HS-27A (cell line): Measurements from ENCODE around the gene ME3.
A peak's percentile ranks its signal among the peaks of the same experiment; 100 is the strongest.
"Not testable (repeated sequence)": the region's sequence is repeated elsewhere in the genome, so short reads cannot be mapped to it uniquely, and the experiment has no call there.

Source experiments
- DNase-seq: peaks from one replicate; pipeline ENCODE4 v3.0.0-alpha.2; 2012; ENCODE audit warnings: low read depth, missing footprints

ME3 gene

GRCh38 chr11:86433361-86434095 lies 238.9 kb downstream of the ME3 start:
- not testable (repeated sequence) for DNase-seq

DNA sequence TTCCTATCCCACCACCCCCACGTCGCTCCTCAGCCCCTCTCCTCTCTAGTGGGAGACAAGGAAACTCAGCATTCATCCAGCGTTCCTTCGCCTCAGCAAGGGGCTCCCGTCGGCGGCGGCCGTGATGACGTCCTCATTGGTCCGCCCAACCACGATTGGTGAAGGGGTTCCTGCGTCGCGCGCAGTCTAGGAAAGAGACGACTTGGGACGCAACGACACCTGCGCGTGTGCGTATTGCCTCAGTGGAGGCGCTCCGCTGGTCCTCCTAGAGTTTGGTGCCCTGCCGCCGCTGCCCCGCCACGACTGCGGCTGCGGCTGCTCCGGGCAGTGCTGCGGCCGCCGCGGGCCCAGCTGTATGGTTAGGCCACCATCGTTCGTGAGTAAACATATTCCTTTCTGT lies 241.2 kb downstream of the ME3 start:
- DNase-seq: no peak

DNA sequence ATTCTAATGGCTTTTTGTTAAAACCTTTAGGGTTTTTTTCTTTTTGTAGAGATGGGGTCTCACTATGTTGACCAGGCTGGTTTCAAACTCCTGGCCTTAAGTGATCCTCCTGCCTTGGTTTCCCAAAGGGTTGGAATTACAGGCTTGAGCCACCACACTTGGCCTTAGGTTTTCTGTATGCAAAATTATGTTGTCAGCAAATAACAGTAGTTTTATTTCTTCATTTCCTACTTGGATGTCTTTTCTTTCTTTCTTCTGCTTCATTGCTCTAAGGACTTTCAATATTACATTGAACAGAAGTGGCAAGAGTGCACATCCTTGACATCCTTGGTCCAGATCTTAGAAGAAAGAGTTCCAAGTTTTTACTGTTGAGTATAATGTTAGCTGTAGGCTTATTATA lies 245.0 kb downstream of the ME3 start:
- DNase-seq: no peak

DNA sequence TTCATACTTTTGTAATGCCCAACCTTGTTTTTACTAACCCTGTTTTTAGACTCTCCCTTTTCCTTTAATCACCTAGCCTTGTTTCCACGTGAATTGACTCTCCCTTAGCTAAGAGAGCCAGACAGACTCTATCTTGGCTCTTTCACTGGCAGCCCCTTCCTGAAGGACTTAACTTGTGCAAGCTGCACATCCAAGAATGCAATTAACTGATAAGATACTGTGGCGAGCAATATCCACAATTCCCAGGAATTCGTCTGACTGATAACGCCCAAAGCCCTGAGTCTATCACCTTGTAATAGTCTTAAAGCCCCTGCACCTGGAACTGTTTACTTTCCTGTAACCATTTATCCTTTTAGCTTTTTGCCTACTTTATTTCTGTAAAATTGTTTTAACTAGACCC lies 248.9 kb downstream of the ME3 start:
- DNase-seq: not testable (repeated sequence)

DNA sequence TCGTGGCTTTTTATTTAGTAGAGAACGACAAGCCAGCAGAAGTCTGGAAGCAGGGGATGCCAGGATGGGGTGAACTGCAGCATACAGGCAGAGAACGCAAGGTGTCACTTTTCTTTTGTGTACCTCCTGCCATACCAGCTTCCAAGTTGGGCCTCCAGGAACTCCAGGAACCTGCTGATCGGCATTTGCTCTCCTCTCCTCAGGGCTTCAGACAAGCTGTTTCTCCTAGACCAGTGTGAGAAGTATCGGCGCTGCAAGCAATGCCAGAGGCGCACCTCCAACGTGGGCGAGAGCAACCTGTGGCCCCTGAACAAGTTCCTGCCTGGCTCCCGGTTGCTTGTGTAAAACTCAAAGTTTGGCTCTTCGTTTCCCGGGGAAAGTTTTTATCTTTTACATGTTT lies 250.0 kb downstream of the ME3 start:
- no peak for DNase-seq

DNA sequence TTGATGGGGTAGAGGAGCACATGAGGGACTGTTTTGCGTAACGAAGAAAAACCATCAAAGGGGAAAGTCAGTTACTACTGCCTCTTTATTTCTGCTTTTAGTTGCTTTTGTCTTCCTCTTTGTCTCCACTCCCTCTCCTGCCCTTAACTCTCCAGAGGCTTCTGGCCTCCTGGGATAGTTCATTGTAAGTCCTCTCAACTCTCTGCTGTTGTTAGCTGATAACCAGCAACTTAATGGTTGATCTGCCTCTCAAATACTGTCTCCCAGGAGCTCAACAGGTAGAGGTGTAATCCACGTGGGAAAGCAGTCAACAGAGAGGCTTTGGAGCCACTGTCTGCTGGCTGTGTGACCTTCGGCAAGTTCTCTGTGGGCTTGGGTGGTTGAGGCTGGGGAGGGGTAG lies 250.5 kb downstream of the ME3 start:
- DNase-seq: no peak

DNA sequence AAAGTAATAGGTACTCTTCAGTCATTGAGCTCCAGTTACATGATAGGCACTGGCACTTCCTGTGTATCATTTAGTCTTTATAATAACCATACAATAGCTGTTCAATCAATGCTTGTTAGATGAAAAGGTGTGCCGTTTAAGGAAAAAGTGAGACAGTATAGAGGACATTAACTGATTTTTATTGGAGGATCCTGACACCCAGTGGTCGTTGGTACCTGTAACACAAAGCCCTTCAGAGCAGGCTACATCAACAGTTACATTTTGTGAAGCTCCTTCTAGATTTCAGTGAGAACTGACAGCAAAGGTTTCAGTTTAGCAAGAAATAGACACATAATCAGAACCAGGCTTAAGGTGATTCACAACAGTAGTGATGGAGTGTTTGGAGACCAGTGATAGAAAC lies 253.5 kb downstream of the ME3 start:
- no peak for DNase-seq

- no peak for DNase-seq
Measured at GRCh38 chr11:86418513-86418912, 253.9 kb downstream of the ME3 start.

GRCh38 chr11:86418106-86418505 lies 254.3 kb downstream of the ME3 start:
- no peak for DNase-seq

DNA sequence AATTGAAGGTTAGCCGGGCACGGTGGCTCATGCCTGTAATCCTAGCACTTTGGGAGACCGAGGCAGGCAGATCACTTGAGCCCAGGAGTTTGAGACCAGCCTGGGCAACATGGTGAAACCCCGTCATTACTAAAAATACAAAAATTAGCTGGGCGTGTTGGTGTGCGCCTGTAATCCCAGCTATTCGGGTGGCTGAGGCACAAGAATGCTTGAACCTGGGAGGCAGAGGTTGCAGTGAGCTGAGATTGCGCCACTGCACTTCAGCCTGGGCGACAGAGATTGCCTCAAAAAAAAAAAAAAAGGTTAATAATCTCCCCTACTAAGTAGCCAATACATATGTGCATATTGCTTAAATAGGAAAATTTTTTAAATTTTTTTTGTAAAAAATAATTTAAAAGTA lies 255.5 kb downstream of the ME3 start:
- DNase-seq: not testable (repeated sequence)

GRCh38 chr11:86416494-86416893 lies 255.9 kb downstream of the ME3 start:
- DNase-seq: no peak

- DNase-seq: no peak
Measured at GRCh38 chr11:86415026-86415425, 257.4 kb downstream of the ME3 start.

DNA sequence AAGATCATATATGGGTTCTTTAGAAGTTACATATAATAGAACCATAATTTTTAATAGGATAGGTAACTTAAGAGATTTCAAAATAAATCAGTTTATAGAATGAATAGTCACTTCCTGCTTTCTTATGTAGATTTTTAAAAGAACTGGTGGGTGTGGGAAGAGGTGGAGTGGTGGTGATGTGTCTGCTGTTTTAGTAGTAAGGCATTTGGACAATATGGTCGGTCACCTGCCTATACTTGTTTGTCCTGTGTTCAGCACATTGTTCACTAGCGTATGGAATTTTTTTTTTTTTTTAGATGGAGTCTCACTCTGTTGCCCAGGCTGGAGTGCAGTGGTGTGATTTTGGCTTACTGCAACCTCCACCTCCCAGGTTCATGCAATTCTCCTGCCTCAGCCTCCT lies 258.4 kb downstream of the ME3 start:
- no peak for DNase-seq

DNA sequence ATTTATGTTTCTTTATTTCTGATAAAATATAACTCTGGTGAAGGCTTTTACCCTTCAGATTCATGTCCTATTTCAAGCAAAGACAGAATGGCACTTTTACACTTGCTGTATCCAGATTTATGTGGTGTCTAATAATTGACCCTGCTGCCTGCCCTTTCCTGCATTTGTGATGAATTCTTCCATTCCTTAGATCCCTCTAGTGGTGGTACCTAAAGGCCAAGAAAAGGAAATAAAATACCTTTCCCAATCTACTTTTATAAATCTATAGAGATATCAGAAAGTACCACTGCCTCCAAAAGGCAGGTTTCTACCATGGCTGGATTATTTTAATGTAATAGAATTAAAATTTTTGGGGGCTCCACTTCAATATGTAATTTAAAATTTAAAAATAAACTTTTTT lies 263.6 kb downstream of the ME3 start:
- no peak for DNase-seq

GRCh38 chr11:86403458-86403857 lies 269.0 kb downstream of the ME3 start:
- no peak for DNase-seq

DNA sequence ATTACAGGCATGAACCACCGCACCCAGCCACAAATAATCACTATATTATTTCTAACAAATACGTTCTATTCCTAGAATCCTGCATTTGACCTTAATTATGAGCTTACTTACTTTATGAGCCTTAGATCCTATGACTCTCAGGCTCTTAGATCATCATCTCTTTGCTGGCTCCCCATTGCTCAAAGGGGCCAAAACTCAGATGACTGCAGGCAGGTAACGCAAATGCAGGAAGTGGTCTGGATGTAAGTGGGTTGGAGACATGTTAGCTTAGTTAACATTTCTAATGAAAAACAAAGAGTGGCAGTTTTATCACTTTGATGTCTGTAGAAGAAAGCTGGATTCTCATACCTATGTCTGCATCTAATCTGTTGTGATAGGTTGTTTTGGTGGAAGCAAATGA lies 274.3 kb downstream of the ME3 start:
- DNase-seq: no peak

DNA sequence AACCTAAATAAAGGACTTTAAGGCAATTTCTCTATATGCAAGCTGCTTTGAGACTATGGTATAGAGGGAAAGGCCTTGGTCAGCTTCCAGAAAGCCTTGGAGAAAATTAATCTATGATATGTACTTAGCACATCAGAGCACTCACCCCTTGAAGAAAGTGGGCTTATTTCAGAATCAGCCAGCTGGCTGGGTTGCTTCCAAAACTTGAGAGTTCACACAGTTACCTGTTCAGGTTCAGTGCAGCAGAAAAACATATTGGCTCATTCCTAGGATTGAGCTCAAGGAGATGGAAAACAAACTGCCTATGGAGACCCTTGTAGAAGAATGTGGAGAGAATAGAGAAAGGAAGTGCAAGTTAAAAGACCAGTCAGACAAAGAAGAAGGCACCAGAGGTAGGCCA lies 275.1 kb downstream of the ME3 start:
- no peak for DNase-seq

DNA sequence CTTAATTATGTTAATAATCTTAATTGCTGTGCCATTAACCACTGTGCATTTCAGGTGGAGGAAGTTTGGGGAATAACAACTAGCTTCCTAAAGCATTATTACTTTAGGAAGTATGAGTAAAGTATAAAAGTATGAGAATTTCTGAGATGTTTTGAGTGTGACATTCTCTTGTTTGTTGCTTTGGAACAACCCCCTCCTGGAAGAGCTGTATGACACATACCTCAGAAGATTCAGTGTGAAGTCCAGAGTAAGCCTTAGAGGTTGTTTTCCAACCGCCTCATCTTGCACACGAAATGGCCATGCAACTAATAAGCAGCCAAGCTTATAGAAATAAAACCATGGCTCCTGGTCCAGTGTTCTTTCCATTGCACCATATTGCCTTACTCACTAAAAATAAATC lies 276.0 kb downstream of the ME3 start:
- peak; percentile 29 for DNase-seq

DNA sequence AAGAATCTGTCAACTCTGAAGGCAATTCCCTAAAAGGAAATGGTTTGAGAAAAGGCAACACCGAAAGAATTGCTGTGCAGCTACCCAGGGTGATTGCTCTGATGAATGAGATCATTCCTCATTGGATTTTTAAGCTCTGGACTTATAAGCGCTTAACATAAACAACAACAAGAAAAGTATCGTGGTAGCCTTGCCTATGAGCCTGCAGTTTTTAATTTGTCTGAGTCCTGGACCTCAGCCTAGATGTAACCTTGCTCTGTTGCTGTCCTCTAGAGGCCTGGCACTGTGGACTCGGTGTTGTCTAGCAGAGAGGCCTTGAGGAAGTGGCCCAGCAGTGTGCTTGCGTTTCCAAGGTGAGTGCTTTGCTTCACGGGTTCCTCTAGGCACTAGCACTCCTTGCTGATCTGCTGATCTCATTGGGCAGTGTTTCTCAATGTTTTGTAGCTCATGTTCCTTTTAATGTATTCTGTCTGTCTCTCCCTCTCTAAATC lies 277.3 kb downstream of the ME3 start:
- DNase-seq: no peak
